ENCODE results near the gene SIRPA.

The SIRPA gene

GRCh38 chr20:1891263-1892118 is 3.7 kb upstream of the SIRPA start:
- TF ChIP-seq TAF1 (IDR thresholded peaks at IDR 0.05; ENCODE audit: low read depth) = no peak
- TF ChIP-seq EP300 (IDR thresholded peaks at IDR 0.05; ENCODE audit: borderline replicate concordance) = no peak
- no peak for TF ChIP-seq USF1 (IDR thresholded peaks at IDR 0.05)
- TF ChIP-seq MAX (IDR thresholded peaks at IDR 0.05) = no peak
- no peak for TF ChIP-seq NFIC (IDR thresholded peaks at IDR 0.05)
- no peak for TF ChIP-seq EGR1 (IDR thresholded peaks at IDR 0.05)
- TF ChIP-seq REST (IDR thresholded peaks at IDR 0.05; ENCODE audit: low read depth) = no peak
- no peak for TF ChIP-seq TCF12 (IDR thresholded peaks at IDR 0.05; ENCODE audit: low read depth)
- no peak for TF ChIP-seq RAD21 (IDR thresholded peaks at IDR 0.05; ENCODE audit: low read depth)
- no peak for TF ChIP-seq TEAD4 (IDR thresholded peaks at IDR 0.05)
- no peak for TF ChIP-seq YY1 (IDR thresholded peaks at IDR 0.05; ENCODE audit: low read depth)
- TF ChIP-seq CREB1 (IDR thresholded peaks at IDR 0.05; ENCODE audit: low read depth) = no peak
- TF ChIP-seq CEBPB (IDR thresholded peaks at IDR 0.05) = no peak
- TF ChIP-seq ZBTB7A (IDR thresholded peaks at IDR 0.05; ENCODE audit: low read depth) = no peak
- TF ChIP-seq FOXM1 (IDR thresholded peaks at IDR 0.05; ENCODE audit: borderline replicate concordance, low read depth) = no peak

- TF ChIP-seq TEAD4 (IDR thresholded peaks at IDR 0.05) (no peak), USF1 (IDR thresholded peaks at IDR 0.05) (no peak), ZBTB7A (IDR thresholded peaks at IDR 0.05; ENCODE audit: low read depth) (no peak), RAD21 (IDR thresholded peaks at IDR 0.05; ENCODE audit: low read depth) (no peak), CEBPB (IDR thresholded peaks at IDR 0.05) (no peak)
Observed at GRCh38 chr20:1892119-1892385, 3.2 kb upstream of the SIRPA start.

GRCh38 chr20:1893721-1894470 is 1.3 kb upstream of the SIRPA start:
- TF ChIP-seq MAX (IDR thresholded peaks at IDR 0.05) = no peak
- no peak for TF ChIP-seq FOXM1 (IDR thresholded peaks at IDR 0.05; ENCODE audit: borderline replicate concordance, low read depth)
- no peak for TF ChIP-seq YY1 (IDR thresholded peaks at IDR 0.05; ENCODE audit: low read depth)
- no peak for TF ChIP-seq NFIC (IDR thresholded peaks at IDR 0.05)
- no peak for TF ChIP-seq USF1 (IDR thresholded peaks at IDR 0.05)

- TF ChIP-seq TAF1 (IDR thresholded peaks at IDR 0.05; ENCODE audit: low read depth) (no peak), USF1 (IDR thresholded peaks at IDR 0.05) (no peak), NFIC (IDR thresholded peaks at IDR 0.05) (no peak), RAD21 (IDR thresholded peaks at IDR 0.05; ENCODE audit: low read depth) (no peak), TEAD4 (IDR thresholded peaks at IDR 0.05) (no peak), EP300 (IDR thresholded peaks at IDR 0.05; ENCODE audit: borderline replicate concordance) (no peak), ZBTB7A (IDR thresholded peaks at IDR 0.05; ENCODE audit: low read depth) (no peak), TCF12 (IDR thresholded peaks at IDR 0.05; ENCODE audit: low read depth) (no peak), FOXM1 (IDR thresholded peaks at IDR 0.05; ENCODE audit: borderline replicate concordance, low read depth) (no peak), REST (IDR thresholded peaks at IDR 0.05; ENCODE audit: low read depth) (no peak), CREB1 (IDR thresholded peaks at IDR 0.05; ENCODE audit: low read depth) (no peak), MAX (IDR thresholded peaks at IDR 0.05) (no peak), YY1 (IDR thresholded peaks at IDR 0.05; ENCODE audit: low read depth) (no peak), EGR1 (IDR thresholded peaks at IDR 0.05) (no peak), CEBPB (IDR thresholded peaks at IDR 0.05) (no peak)
Observed at GRCh38 chr20:1894471-1894950, 696 bp upstream of the SIRPA start.
